B cell (primary cell): ENCODE results near the gene SOX15. TPM values are rescaled to one million over a fixed set of nuclear protein-coding genes. Genes with fewer than 3 reads are reported as not detected.

Source experiments
- ATAC-seq: fragments of 200-7000 bp; cut with Tn5 transposase; one replicate; pipeline ENCODE4 v1.10.0; 2021; ENCODE audit warnings: low read depth, mild to moderate bottlenecking, moderate number of reproducible peaks, moderate library complexity
- CTCF ChIA-PET: fragments of 350-600 bp; sonication (Branson Sonifier 250); formaldehyde crosslinking; loops from one replicate; lab custom pipeline; 2021; ENCODE audit warnings: antibody characterized with exemption, inconsistent platforms; lab: Charles Lee
- POLR2A ChIA-PET: fragments of 350-600 bp; sonication (Branson Sonifier 250); formaldehyde crosslinking; loops from one replicate; lab custom pipeline; 2021; ENCODE audit warnings: antibody characterized with exemption; lab: Charles Lee
- DNase-seq: peaks from one replicate; pipeline ENCODE4 v3.0.0; 2013
- H2AFZ ChIP-seq: 2 replicates; pipeline ENCODE4 v1.6.1; 2012; ENCODE audit warnings: mild to moderate bottlenecking, low read depth, low read length; ENCODE audit not compliant: insufficient read depth, poor library complexity, severe bottlenecking
- H3K27ac ChIP-seq, 2 donors: 1 replicate in 1 of 2; 2 replicates in 1 of 2; pipeline ENCODE4 v1.5.1; 2012 to 2013; ENCODE audit warnings: low read length in 2 of 2, mild to moderate bottlenecking in 2 of 2, moderate library complexity in 1 of 2
- H3K27me3 ChIP-seq, 4 experiments: fragments of 200-600 bp in 1 of 4; sonication (generic) in 1 of 4; replicated peaks in 1 of 4; 1 replicate in 2 of 4; 2 replicates in 2 of 4; pipeline versions ENCODE4 v1.6.1 to v1.7.0; 2013 to 2016; ENCODE audit warnings: low read length in 3 of 4, mild to moderate bottlenecking in 2 of 4, mixed read lengths in 1 of 4, moderate library complexity in 1 of 4; ENCODE audit not compliant: insufficient read depth in 4 of 4, control insufficient read depth in 3 of 4; ENCODE audit errors: control extremely low read depth in 1 of 4
- H3K36me3 ChIP-seq, 2 experiments: replicated peaks in 1 of 2; 1 replicate in 1 of 2; 2 replicates in 1 of 2; pipeline versions ENCODE4 v1.6.1 to v1.7.1; 2013; ENCODE audit warnings: low read length in 1 of 2; ENCODE audit not compliant: insufficient read depth in 2 of 2, control insufficient read depth in 1 of 2; ENCODE audit errors: control extremely low read depth in 1 of 2, extremely low read depth in 1 of 2
- H3K4me1 ChIP-seq, 2 donors: fragments of 200-600 bp in 1 of 2; sonication (generic) in 1 of 2; 1 replicate in 1 of 2; 2 replicates in 1 of 2; pipeline versions ENCODE4 v1.5.1 to v1.6.1; 2013 to 2017; ENCODE audit warnings: low read length in 2 of 2; ENCODE audit not compliant: control insufficient read depth in 2 of 2, insufficient read depth in 2 of 2
- H3K4me2 ChIP-seq: replicated peaks from 2 replicates; pipeline ENCODE3; 2012; ENCODE audit warnings: mild to moderate bottlenecking, low read depth, low read length; ENCODE audit not compliant: poor library complexity, severe bottlenecking
- H3K4me3 ChIP-seq, 5 experiments: fragments of 200-600 bp in 1 of 5; sonication (generic) in 1 of 5; 1 replicate in 3 of 5; 2 replicates in 2 of 5; pipeline versions ENCODE4 v1.5.1 to v1.7.0; 2011 to 2016; ENCODE audit warnings: low read length in 4 of 5, mild to moderate bottlenecking in 4 of 5, low read depth in 2 of 5, control low read depth in 1 of 5, moderate library complexity in 1 of 5; ENCODE audit not compliant: insufficient read depth in 1 of 5; ENCODE audit errors: control extremely low read depth in 1 of 5, extremely low read depth in 1 of 5
- H3K79me2 ChIP-seq: fragments of 200-600 bp; sonication (generic); one replicate; pipeline ENCODE4 v1.6.0; 2016; ENCODE audit warnings: low read length; ENCODE audit not compliant: control insufficient read depth, insufficient read depth
- H3K9ac ChIP-seq: fragments of 200-600 bp; sonication (generic); 2 replicates; pipeline ENCODE4 v1.6.1; 2017; ENCODE audit warnings: mild to moderate bottlenecking, low read length, moderate library complexity
- H3K9me3 ChIP-seq, 3 donors: one replicate each; pipeline versions ENCODE4 v1.6.1 to v1.7.1; 2013; ENCODE audit warnings: low read length in 2 of 3; ENCODE audit not compliant: control insufficient read depth in 2 of 3, insufficient read depth in 1 of 3; ENCODE audit errors: control extremely low read depth in 1 of 3
- H4K20me1 ChIP-seq: 2 replicates; pipeline ENCODE4 v1.6.0; 2012; ENCODE audit warnings: mild to moderate bottlenecking, low read length; ENCODE audit not compliant: insufficient read depth, control insufficient read depth, poor library complexity, severe bottlenecking
- H3K27ac Mint-ChIP-seq: one replicate; pipeline ENCODE4 v1.8.0; 2021; ENCODE audit warnings: mixed read lengths
- H3K27me3 Mint-ChIP-seq: one replicate; pipeline ENCODE4 v1.8.0; 2021; ENCODE audit warnings: mixed read lengths
- H3K4me1 Mint-ChIP-seq: one replicate; pipeline ENCODE4 v1.8.0; 2021; ENCODE audit warnings: mixed read lengths
- H3K4me3 Mint-ChIP-seq: one replicate; pipeline ENCODE4 v1.8.0; 2021; ENCODE audit warnings: mixed read lengths
- H3K9me3 Mint-ChIP-seq: one replicate; pipeline ENCODE4 v1.8.0; 2022; ENCODE audit warnings: mixed read lengths; ENCODE audit not compliant: insufficient read depth
- CTCF ChIP-seq: fragments of 200-600 bp; IDR thresholded peaks from one replicate; pipeline ENCODE4 v1.8.0; 2022; ENCODE audit warnings: antibody characterized with exemption, mild to moderate bottlenecking
- EZH2 ChIP-seq: IDR thresholded peaks from 2 replicates; pipeline ENCODE4 v1.6.1; 2012; ENCODE audit warnings: borderline replicate concordance, low read depth, mild to moderate bottlenecking, moderate library complexity, low read length; ENCODE audit not compliant: insufficient read depth, poor library complexity, severe bottlenecking
- WGBS: methylation state at CpG from one replicate; pipeline ENCODE4 v1.1.5; 2013; ENCODE audit warnings: missing lambda C conversion rate; ENCODE audit not compliant: insufficient coverage; 5-methylcytosine and 5-hydroxymethylcytosine counted together
- intact Hi-C: fragments of 100-400 bp; cut with micrococcal nuclease; formaldehyde crosslinking; loops from one replicate; pipeline ENCODE4 v1.10.0; 2022
- polyA plus RNA-seq: library from polyadenylated mRNA; depleted of rRNA; stranded (reverse); fragments of >200 nt; gene quantifications from 2 replicates; pipeline ENCODE4 v1.2.3, GENCODE V29; 2012
- total RNA-seq, 2 donors: library from RNA; stranded (reverse); fragments of 120-200 nt in 1 of 2; gene quantifications; 1 replicate in 1 of 2; 2 replicates in 1 of 2; pipeline versions ENCODE4 v1.2.3 to v1.2.4, GENCODE V29; 2013 to 2022

SOX15 gene
- total and polyA plus RNA-seq, 2 donors (not counting 1 experiment from before 2014, with no cell fraction given), result 0.18 to 0.96 TPM

GRCh38 chr17:7618608-7619007 lies 28.7 kb upstream of the SOX15 start:
- H3K9ac ChIP-seq, result no peak overlapping the region
- no peaks in the 10 kb centered on the region for H3K27me3 ChIP-seq
- no peak overlapping the region for H3K27ac Mint-ChIP-seq
- intact Hi-C loops, result loop anchor here (10.0 kb wide), 1 partner anchor 226 kb away; no protein-coding TSS in a partner anchor
- H3K4me1 Mint-ChIP-seq, result peaks cover 5% of the 10 kb centered on the region
- peaks cover 8% of the 10 kb centered on the region for H3K79me2 ChIP-seq
- H3K9me3 ChIP-seq, result no peaks in the 10 kb centered on the region
- H3K9me3 Mint-ChIP-seq, result no peaks in the 10 kb centered on the region
- ATAC-seq, result no peak
- DNase-seq, result no peak
- H3K36me3 ChIP-seq, result no peaks in the 10 kb centered on the region
- H2AFZ ChIP-seq, result no peak overlapping the region
- ChIA-PET CTCF (no interaction called here), POLR2A (no interaction called here)
- H3K27ac ChIP-seq, result no peak overlapping the region
- 89% methylated on average over 3 of the region's 5 CpGs for WGBS
- peaks cover 5 to 11% of the 10 kb centered on the region in 2 donors for H3K4me1 ChIP-seq
- no peak overlapping the region for H3K4me2 ChIP-seq
- no peak overlapping the region for H3K4me3 Mint-ChIP-seq
- H4K20me1 ChIP-seq, result peaks cover 7% of the 10 kb centered on the region
- H3K4me3 ChIP-seq, result no peak overlapping the region
- TF ChIP-seq CTCF (no peak), EZH2 (no peak)
- H3K27me3 Mint-ChIP-seq, result no peaks in the 10 kb centered on the region

GRCh38 chr17:7615265-7615747 lies 25.4 kb upstream of the SOX15 start:
- intact Hi-C loops, result loop anchor here (1.0 to 10.0 kb wide), 6 partner anchors 12 to 308 kb away; partner anchors contain the start of genes ATP1B2, EIF5A, SAT2 and TP53
- Histone ChIP-seq H3K9me3 (no peaks in the 10 kb centered on the region), H4K20me1 (peaks cover 25% of the 10 kb centered on the region), H3K79me2 (peaks cover 41% of the 10 kb centered on the region), H3K4me2 (peak overlapping the region; percentile 82), H3K9ac (peak overlapping the region; percentile 65), H3K27ac (peak overlapping the region; percentile 67 to 85), H3K4me1 (peaks cover 12 to 26% of the 10 kb centered on the region in 2 donors), H3K36me3 (peaks cover 1 to 8% of the 10 kb centered on the region in 2 experiments), H2AFZ (peak overlapping the region; percentile 74), H3K4me3 (peak overlapping the region; percentile 24 to 76 (median 72)), H3K27me3 (no peaks in the 10 kb centered on the region)
- ATAC-seq (peak; percentile 6), DNase-seq (no peak)
- Mint-ChIP-seq H3K9me3 (no peaks in the 10 kb centered on the region), H3K4me1 (peaks cover 22% of the 10 kb centered on the region), H3K27me3 (no peaks in the 10 kb centered on the region), H3K4me3 (peak overlapping the region; percentile 84), H3K27ac (peak overlapping the region; percentile 93)
- CTCF ChIA-PET, result interaction anchor here (0.6 to 2.5 kb wide), 14 partner anchors 9 to 101 kb away, joined by 3 to 14 read pairs (median 4); partner anchors contain the start of genes ATP1B2, SAT2, SOX15 and TP53
- no peak for TF ChIP-seq CTCF
- no peak for TF ChIP-seq EZH2
- POLR2A ChIA-PET, result interaction anchor here (0.6 to 2.9 kb wide), 12 partner anchors 12 to 235 kb away, joined by 3 to 35 read pairs (median 4); partner anchors contain the start of genes CD68, MPDU1, POLR2A and SAT2
- WGBS, result 6% methylated on average over 16 of the region's 28 CpGs
